ENCODE results near the gene LMBR1.

- no peak for TF ChIP-seq PKNOX1 (IDR thresholded peaks at IDR 0.05)
- no peak for TF ChIP-seq BHLHE40 (IDR thresholded peaks at IDR 0.05; ENCODE audit: borderline replicate concordance)
- no peak for TF ChIP-seq LEF1 (IDR thresholded peaks at IDR 0.05; ENCODE audit: borderline replicate concordance)
- no peak for TF ChIP-seq ELF4 (IDR thresholded peaks at IDR 0.05)
- TF ChIP-seq FOXM1 (IDR thresholded peaks at IDR 0.05; ENCODE audit: borderline replicate concordance) = no peak
- no peak for TF ChIP-seq L3MBTL2 (conservative IDR thresholded peaks at IDR 0.05)
These were observed 215.5 kb downstream of the LMBR1 start for GRCh38 chr7:156677374-156678054.
